GM13977 (cell line): ENCODE results near the gene PGD.
"Not testable (repeated sequence)": the region's sequence is repeated elsewhere in the genome, so short reads cannot be mapped to it uniquely, and the experiment has no call there.

ENCODE experiments used
- DNase-seq: peaks from one replicate; pipeline ENCODE4 v3.0.0; 2012; ENCODE audit warnings: low spot score
- in situ Hi-C: fragments of 300-500 bp; cut with MboI; formaldehyde crosslinking; loops from one replicate; pipeline ENCODE4 v1.12.0; 2022; ENCODE audit warnings: low sequenced_read_pairs, low pct_unique_long_range_greater_than_20kb, mixed read lengths, inconsistent platforms; ENCODE audit not compliant: unreplicated experiment
- TF ChIP-seq, protein P1 (sequence below): IDR thresholded peaks from 2 replicates; pipeline ENCODE4 v1.5.1; 2012; ENCODE audit warnings: mild to moderate bottlenecking, control low read depth; ENCODE audit not compliant: insufficient read depth; ENCODE audit errors: extremely low read depth, missing control alignments

The PGD gene

DNA sequence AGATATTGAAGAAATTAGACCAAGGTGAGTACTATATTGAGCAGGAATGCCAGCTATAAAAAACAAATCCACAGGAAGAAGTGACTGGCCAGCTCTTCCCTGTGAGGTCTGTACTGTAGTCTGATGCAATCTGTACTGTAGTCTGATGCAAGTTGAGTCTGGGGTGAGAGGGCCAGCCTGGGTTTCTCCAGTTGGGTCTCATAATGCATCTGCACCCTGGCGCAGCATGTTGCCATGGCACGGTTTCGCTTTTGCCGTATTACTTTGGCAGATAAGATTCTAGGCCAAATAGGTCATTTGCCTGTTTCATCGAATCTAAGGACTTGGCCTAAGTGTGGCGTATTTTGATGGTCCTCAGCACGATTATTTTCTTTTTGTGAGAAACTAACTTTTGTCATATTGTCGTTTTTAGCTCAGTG, 24.4 kb upstream of the PGD start:
- in situ Hi-C loops, result no loop called here
- no peak for DNase-seq
- TF ChIP-seq, protein P1, sequence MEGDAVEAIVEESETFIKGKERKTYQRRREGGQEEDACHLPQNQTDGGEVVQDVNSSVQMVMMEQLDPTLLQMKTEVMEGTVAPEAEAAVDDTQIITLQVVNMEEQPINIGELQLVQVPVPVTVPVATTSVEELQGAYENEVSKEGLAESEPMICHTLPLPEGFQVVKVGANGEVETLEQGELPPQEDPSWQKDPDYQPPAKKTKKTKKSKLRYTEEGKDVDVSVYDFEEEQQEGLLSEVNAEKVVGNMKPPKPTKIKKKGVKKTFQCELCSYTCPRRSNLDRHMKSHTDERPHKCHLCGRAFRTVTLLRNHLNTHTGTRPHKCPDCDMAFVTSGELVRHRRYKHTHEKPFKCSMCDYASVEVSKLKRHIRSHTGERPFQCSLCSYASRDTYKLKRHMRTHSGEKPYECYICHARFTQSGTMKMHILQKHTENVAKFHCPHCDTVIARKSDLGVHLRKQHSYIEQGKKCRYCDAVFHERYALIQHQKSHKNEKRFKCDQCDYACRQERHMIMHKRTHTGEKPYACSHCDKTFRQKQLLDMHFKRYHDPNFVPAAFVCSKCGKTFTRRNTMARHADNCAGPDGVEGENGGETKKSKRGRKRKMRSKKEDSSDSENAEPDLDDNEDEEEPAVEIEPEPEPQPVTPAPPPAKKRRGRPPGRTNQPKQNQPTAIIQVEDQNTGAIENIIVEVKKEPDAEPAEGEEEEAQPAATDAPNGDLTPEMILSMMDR, result no peak

DNA sequence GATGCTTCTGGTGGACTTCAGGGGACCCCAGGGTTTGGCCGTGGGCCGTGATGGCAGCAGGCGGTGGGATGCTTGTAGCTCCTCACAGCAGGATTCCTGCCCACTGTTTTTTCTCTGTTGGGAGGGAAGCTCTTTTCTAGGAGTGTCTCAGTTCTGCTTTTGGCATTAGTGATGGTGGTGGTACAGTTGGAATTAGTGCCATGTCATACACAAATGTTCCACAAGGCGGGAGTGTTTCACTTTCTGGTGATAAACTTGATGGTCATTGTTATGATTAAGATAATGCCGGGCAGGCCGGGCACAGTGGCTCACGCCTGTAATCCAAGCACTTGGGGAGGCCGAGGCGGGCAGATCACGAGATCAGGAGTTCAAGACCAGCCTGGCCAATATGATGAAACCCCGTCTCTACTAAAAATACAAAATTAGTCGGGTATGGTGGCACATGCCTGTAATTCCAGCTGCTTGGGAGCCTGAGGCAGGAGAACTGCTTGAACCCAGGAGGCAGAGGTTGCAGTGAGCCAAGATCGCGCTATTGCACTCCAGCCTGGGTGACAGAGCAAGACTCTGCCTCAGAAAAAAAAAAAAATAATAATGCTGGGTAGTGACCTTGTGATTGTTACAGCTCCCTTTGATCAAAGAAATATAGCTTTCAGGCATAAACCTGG, 21.4 kb upstream of the PGD start:
- peak; percentile 66 for DNase-seq
- TF ChIP-seq, protein P1, result peak; percentile 61
- in situ Hi-C loops, result not testable (repeated sequence)

DNA sequence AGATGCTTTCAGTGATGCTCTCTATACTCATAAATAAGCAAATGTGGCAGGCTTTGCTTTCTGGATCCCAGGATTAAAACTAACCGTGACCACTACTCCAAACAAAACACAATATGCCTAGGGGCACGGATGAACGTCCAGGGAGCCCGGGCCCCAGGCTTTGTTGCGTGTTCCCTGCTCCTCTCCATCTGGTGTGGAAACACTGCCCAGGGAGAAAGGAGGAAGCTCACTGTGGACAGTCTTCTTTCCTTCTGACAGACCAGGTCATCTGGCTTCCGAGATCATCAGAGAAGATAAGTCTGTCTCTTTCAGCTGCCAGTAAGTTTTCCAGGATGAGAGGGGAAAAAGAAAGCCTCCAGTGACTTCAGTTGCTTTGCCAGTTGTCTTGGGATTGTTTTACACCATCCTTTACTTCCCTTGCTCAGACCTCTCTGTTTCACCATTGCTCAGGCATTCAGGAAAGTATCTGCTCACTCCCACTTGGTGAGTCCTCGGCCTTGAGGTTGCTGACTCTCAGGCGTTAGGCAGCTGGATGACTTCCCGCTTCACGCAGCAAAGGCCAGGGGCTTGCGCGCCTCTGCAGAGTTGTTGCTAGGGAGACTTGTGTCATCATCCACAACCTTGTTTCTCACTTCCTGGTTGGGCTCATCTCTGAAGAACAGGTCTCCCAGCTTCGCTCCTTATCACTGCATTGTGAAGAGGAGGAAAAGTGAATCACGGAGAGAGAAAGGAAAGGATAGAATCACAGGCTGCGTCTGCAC, 20.6 kb upstream of the PGD start:
- TF ChIP-seq, protein P1, result no peak
- no peak for DNase-seq
- in situ Hi-C loops, result no loop called here

DNA sequence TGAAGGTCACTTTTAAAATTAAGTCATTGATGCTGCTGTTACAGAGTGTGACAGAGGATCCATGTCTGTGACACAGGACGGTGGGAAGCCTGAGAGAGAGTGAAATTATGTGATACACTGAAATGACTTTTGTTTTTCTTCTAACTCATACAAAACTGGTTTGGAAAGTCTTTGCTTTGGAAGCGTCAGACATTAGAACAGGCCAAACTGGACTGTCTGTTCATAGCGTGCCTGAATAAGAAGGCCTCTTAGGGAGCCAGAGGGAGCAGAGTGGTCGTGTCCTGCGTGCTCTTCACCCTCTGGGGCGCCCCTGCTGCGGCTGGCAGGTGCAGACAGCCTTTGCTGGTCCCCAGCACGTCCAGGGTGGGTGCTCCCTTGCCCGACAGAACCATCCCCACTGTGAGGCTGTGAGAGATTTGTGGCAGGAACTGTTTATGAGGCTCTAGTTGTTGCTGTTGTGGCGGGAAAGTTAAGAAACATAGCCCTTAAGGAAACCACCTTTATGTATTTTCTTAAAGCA, 19.7 kb upstream of the PGD start:
- no peak for DNase-seq
- in situ Hi-C loops, result no loop called here

DNA sequence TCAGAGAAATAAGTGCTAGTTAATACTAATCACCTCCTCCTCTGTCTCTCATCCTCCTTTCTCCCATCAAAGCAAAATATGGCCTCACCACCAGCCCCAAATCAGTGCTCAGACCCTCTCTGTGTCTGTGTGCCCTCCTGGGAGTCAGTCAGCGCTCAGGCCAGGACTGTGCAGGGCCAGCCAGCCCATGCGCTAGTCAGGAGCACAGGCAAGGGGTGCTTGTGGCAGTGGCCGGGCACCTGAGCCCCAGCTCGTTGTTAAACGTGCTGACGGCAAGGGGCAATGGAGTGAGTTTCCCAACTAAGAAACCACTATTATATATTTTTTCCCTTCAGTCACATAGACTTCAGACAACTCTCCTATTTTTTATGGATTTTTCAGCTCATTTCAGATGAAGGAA, 19.2 kb upstream of the PGD start:
- TF ChIP-seq, protein P1, result no peak
- DNase-seq, result no peak
- in situ Hi-C loops, result no loop called here

More for the DNA sequence above, 19.7 kb upstream of the PGD start:
- TF ChIP-seq, protein P1, result no peak

DNA sequence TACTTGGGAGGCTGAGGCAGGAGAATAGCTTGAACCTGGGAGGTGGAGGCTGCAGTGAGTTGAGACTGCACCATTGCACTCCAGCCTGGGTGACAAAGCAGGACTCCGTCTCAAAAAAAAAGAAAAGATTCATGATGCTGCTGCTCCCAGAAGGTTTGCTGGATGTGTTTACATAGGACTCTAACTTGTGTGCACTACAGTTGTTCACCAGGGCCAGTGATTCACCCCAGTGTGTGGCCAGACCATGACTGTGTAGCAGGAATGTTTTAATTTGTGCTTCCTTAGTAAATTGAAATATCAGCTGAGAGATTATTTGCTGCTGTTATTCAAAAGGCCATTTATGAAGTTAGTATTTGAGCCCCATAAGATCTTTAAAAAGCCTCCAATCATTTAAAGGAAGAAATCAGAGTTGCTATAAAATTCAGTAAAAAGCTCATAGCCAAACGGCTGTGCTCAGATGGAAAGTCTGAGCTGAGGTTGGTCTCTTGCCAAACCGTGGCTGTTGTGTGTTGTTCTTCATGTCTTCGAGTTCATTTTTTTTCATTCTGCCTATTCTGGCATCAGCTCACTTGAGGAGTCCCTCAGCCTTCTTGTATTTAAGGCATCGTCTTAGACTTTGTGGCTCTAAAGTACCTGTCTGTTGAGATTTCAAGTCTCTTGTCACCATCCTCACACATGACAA, 18.1 kb upstream of the PGD start:
- TF ChIP-seq, protein P1, result no peak
- in situ Hi-C loops, result no loop called here
- DNase-seq, result no peak
